ENCODE results near the gene FBXO3. TPM values are rescaled to one million over a fixed set of nuclear protein-coding genes. Genes with fewer than 3 reads are reported as not detected.

The FBXO3 gene
- total and polyA plus RNA-seq, 2 of the 13 experiments (the other 11 are each of a cell fraction or from before 2014, with no cell fraction given), result 20.4 to 27.6 TPM

DNA sequence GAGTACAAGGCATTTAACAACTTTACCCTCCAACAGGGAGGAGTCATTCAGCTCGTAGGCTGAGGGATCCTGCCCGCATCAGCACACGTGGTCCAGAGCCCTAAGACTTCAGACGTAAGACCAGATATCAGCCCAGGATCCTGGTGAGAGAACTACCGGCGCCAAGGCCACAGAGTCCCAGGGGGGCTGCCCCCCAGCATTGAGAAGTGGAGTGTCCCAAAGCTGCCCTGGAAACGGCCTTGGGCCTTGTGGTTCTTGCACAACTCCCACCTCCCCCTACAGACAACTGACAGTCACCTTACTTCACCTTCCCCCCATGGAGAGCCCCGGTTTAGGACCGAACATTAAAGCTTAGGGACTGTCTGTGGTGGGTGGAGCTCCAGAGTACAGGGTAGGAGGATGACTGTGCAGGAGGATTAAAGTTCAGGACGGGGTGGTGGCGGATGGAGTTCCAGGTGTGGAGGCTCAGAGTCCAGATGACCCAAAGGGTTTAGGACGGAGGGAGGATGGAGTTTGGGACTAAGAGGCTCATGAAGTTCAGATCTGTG, 74.7 kb downstream of the FBXO3 start (continued):
- TF ChIP-seq, protein P1, sequence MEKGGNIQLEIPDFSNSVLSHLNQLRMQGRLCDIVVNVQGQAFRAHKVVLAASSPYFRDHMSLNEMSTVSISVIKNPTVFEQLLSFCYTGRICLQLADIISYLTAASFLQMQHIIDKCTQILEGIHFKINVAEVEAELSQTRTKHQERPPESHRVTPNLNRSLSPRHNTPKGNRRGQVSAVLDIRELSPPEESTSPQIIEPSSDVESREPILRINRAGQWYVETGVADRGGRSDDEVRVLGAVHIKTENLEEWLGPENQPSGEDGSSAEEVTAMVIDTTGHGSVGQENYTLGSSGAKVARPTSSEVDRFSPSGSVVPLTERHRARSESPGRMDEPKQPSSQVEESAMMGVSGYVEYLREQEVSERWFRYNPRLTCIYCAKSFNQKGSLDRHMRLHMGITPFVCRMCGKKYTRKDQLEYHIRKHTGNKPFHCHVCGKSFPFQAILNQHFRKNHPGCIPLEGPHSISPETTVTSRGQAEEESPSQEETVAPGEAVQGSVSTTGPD (CRISPR knock-in tag; IDR thresholded peaks at IDR 0.05), result 0 out of 2 replicates have a peak, but pooled peaks have one; percentile 45
- TF ChIP-seq SUZ12 (IDR thresholded peaks at IDR 0.05; ENCODE audit: low read depth, low read length) (no peak), POLR2G (IDR thresholded peaks at IDR 0.05; ENCODE audit: low read depth, low read length) (peak; percentile 76), ZNF44 (CRISPR knock-in tag; IDR thresholded peaks at IDR 0.05) (no peak), MED8 (CRISPR knock-in tag; IDR thresholded peaks at IDR 0.05; ENCODE audit: insufficient replicate concordance) (peak; percentile 79), MXD4 (CRISPR knock-in tag; IDR thresholded peaks at IDR 0.05) (no peak; the same call in 1 of the 2 replicates), SKI (IDR thresholded peaks at IDR 0.05; ENCODE audit: partially characterized antibody) (peak; percentile 86), ZEB1 (IDR thresholded peaks at IDR 0.05; ENCODE audit: insufficient replicate concordance, low read depth) (peak; percentile 66), ZC3H4 (CRISPR knock-in tag; IDR thresholded peaks at IDR 0.05; ENCODE audit: borderline replicate concordance) (no peak), NRL (CRISPR knock-in tag; IDR thresholded peaks at IDR 0.05; ENCODE audit: borderline replicate concordance) (peak; percentile 57; the same call in 1 of the 2 replicates), ZNF670 (CRISPR knock-in tag; IDR thresholded peaks at IDR 0.05; ENCODE audit: borderline replicate concordance) (no peak), ISX (CRISPR knock-in tag; conservative IDR thresholded peaks at IDR 0.05) (no peak), HNF4A (CRISPR knock-in tag; IDR thresholded peaks at IDR 0.05) (peak; percentile 90), KDM4B (CRISPR knock-in tag; IDR thresholded peaks at IDR 0.05) (no peak), DNMT3B (CRISPR knock-in tag; conservative IDR thresholded peaks at IDR 0.05) (no peak; the same call in 1 of the 2 replicates)
- TF ChIP-seq, protein P2, sequence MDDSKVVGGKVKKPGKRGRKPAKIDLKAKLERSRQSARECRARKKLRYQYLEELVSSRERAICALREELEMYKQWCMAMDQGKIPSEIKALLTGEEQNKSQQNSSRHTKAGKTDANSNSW (CRISPR knock-in tag; IDR thresholded peaks at IDR 0.05; ENCODE audit: borderline replicate concordance), result no peak
- TF ChIP-seq, protein P3, sequence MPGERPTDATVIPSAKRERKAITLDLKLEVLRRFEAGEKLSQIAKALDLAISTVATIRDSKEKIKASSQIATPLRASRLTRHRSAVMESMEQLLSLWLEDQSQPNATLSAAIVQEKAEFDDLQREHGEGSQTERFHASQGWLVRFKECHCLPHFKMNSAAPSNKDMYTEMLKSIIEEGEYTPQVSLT (CRISPR knock-in tag; IDR thresholded peaks at IDR 0.05; ENCODE audit: borderline replicate concordance, low read depth), result no peak
- TF ChIP-seq, protein P4, sequence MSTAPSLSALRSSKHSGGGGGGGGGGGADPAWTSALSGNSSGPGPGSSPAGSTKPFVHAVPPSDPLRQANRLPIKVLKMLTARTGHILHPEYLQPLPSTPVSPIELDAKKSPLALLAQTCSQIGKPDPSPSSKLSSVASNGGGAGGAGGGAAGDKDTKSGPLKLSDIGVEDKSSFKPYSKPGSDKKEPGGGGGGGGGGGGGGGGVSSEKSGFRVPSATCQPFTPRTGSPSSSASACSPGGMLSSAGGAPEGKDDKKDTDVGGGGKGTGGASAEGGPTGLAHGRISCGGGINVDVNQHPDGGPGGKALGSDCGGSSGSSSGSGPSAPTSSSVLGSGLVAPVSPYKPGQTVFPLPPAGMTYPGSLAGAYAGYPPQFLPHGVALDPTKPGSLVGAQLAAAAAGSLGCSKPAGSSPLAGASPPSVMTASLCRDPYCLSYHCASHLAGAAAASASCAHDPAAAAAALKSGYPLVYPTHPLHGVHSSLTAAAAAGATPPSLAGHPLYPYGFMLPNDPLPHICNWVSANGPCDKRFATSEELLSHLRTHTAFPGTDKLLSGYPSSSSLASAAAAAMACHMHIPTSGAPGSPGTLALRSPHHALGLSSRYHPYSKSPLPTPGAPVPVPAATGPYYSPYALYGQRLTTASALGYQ (CRISPR knock-in tag; IDR thresholded peaks at IDR 0.05), result 0 out of 2 replicates have a peak, but pooled peaks have one; percentile 35
- TF ChIP-seq, protein P5, sequence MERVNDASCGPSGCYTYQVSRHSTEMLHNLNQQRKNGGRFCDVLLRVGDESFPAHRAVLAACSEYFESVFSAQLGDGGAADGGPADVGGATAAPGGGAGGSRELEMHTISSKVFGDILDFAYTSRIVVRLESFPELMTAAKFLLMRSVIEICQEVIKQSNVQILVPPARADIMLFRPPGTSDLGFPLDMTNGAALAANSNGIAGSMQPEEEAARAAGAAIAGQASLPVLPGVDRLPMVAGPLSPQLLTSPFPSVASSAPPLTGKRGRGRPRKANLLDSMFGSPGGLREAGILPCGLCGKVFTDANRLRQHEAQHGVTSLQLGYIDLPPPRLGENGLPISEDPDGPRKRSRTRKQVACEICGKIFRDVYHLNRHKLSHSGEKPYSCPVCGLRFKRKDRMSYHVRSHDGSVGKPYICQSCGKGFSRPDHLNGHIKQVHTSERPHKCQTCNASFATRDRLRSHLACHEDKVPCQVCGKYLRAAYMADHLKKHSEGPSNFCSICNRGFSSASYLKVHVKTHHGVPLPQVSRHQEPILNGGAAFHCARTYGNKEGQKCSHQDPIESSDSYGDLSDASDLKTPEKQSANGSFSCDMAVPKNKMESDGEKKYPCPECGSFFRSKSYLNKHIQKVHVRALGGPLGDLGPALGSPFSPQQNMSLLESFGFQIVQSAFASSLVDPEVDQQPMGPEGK (CRISPR knock-in tag; IDR thresholded peaks at IDR 0.05), result peak; percentile 100

Data from HepG2 (cell line).